RWPE1 (cell line): ENCODE results near the gene GHITM.

ENCODE experiments used
- CTCF ChIA-PET: fragments of 350-600 bp; sonication (Branson Sonifier 250); formaldehyde crosslinking; extraction: SDS; loops from one replicate; lab custom pipeline; 2021; lab: Yijun Ruan, JAX
- POLR2A ChIA-PET: fragments of 400-600 bp; formaldehyde crosslinking; extraction: SDS; loops from one replicate; lab custom pipeline; 2020; ENCODE audit warnings: antibody characterized with exemption; ENCODE audit not compliant: low non-redundant PET; lab: Yijun Ruan, JAX
- DNase-seq: peaks from one replicate; pipeline ENCODE4 v3.0.0; 2012; ENCODE audit warnings: low spot score
- H3K27ac ChIP-seq: fragments of 450-650 bp; 2 replicates; pipeline ENCODE4 v1.5.1; 2017
- TF ChIP-seq, protein P1 (sequence below): fragments of 450-650 bp; conservative IDR thresholded peaks from 2 replicates; pipeline ENCODE4 v1.5.1; 2017; ENCODE audit warnings: low read depth, mild to moderate bottlenecking

Gene GHITM

DNA sequence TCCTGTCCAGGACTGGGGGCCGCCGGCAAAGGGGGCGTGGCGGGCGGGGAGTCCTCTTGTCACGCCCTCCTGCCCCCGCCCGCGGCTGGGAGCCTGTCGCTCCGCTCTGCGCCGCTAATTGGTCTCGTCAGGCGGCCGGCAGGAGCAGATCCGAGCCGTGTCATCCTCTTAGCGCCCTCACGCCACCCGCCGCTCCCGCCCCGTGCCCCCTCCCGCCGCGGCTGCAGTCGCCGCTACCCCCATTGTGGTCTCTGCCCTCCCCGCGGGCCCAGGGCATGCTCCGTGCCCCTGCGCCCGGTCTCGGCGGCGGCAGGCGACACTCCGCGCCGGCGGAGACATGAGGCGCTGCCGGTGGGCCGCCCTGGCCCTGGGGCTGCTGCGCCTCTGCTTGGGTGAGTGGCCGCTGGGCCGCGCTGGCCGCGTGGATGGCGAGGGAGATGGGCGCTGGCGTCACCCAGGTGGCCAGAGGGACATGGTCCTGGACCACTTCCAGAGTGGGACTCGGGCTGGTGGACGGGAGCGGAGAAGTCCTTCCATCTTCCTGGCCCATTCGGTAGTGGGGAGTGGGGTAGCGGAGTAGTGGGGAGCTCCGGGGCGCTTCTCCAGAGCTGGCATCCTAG, 55.2 kb downstream of the GHITM start, which contains the start of gene CDHR1:
Gene CDHR1, plus strand, starts transcription at position 114 of the 620 bp plus-strand sequence. Its CDS starts 224 bp downstream, at position 338.
- TF ChIP-seq, protein P1, sequence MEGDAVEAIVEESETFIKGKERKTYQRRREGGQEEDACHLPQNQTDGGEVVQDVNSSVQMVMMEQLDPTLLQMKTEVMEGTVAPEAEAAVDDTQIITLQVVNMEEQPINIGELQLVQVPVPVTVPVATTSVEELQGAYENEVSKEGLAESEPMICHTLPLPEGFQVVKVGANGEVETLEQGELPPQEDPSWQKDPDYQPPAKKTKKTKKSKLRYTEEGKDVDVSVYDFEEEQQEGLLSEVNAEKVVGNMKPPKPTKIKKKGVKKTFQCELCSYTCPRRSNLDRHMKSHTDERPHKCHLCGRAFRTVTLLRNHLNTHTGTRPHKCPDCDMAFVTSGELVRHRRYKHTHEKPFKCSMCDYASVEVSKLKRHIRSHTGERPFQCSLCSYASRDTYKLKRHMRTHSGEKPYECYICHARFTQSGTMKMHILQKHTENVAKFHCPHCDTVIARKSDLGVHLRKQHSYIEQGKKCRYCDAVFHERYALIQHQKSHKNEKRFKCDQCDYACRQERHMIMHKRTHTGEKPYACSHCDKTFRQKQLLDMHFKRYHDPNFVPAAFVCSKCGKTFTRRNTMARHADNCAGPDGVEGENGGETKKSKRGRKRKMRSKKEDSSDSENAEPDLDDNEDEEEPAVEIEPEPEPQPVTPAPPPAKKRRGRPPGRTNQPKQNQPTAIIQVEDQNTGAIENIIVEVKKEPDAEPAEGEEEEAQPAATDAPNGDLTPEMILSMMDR, result no peak
- no peak within 1 kb of the TSS for H3K27ac ChIP-seq
- ChIA-PET POLR2A (no interaction called here), CTCF (no interaction called here)
- peak; percentile 43 for DNase-seq

DNA sequence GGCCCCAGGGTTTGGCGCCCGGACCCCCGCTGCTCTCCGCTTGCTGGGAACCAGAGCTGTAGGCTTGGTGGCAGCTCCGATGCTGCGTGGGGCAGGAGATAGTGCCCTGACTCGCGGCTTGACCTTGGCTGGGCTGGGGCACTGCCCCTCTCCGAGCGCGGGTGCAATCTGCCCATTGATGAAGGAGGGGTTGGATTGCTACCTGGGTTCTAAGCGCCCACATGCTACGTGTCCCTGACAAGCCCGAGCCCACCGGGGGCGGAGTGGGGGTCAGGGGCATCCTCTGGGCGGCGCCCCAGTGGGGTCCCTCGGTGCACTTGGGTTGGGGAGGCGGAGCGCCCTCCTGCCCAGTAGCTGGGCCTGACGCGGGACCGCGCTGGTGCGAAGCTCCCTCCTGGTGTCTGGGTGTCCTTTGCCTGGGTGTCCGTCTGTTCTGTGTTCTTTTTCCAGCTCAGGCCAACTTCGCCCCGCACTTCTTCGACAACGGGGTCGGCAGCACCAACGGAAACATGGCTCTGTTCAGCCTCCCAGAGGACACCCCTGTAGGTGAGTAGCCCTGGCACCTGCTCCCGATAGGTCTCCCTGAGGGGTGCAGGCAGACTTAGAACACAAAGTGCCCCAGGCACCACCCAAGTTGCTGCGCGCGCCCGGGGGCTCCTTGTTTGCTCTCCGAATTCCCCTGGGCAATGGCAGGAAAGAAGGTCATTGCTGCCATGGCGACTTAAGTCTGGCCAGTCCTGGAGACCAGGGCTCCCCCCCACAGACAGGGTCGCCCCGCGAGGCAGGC, 55.9 kb downstream of the GHITM start:
- TF ChIP-seq, protein P1, result no peak
- ChIA-PET POLR2A (no interaction called here), CTCF (no interaction called here)
- DNase-seq, result no peak
- H3K27ac ChIP-seq, result no peak overlapping the region

DNA sequence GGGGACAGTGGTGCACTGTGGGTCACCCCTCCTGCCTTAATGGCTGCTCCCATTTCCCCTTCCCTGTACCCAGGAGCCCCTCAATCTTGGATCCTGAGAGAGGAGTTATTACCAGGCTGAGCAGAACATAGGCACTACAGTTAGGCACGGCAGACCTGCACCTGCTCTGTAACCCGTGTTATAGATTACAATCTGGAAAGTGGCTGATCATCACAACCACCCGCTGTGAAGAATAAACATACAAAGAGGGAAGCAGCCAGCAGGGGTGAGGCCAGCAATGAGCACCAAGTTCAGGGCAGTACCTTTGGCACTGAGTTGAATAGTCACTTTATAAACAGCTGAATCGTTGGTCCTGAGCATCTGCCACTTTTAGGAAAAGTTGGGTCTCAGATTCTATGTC, 56.8 kb downstream of the GHITM start:
- CTCF ChIA-PET, result no interaction called here
- POLR2A ChIA-PET, result no interaction called here

DNA sequence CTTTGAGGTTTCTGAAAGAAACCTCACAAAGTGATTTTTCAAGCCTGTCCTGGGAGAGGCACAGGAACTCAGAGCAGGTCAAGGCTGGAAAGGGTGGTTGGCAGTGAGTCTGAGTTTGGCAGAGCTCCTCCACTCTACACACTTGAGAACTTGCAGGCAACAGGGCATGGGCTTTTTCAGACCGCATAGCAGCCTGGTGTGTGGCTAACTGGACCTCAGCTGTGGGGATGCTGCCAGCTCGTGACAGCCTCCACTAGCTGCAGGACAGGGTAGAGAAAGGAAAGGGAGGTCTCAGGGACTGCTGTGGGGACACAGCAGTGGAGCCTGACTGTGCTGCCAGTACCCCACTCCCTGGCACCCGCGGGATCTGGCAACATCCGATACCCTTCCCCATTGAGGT, 57.6 kb downstream of the GHITM start:
- no peak overlapping the region for H3K27ac ChIP-seq
- TF ChIP-seq, protein P1, result no peak
- POLR2A ChIA-PET, result no interaction called here
- CTCF ChIA-PET, result interaction anchor here (0.5 kb wide), 1 partner anchor 90 kb away, joined by 4 read pairs; no protein-coding TSS in a partner anchor
- no peak for DNase-seq

More for the DNA sequence above, 56.8 kb downstream of the GHITM start:
- TF ChIP-seq, protein P1, result no peak
- DNase-seq, result no peak
- no peak overlapping the region for H3K27ac ChIP-seq

DNA sequence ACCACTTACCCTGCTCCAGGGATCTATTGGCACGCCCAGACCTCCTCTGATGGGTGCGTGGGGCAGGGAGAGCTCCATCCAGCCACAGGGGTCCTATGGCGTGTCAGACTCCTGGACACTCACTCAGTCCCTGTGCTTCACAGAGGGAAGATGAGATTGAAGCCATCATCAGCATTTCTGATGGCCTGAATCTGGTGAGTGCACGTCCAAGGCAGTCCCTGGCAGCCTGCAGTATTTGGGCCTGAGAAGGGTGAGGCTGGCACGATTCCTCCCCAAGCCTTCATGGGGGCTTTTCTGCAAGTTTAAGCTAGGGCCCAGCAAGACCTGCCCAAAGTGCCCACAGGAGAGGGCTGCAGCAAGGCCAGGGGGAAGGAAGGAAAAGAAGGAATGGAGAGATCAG, 58.3 kb downstream of the GHITM start:
- ChIA-PET POLR2A (no interaction called here), CTCF (no interaction called here)
- no peak for DNase-seq
- no peak overlapping the region for H3K27ac ChIP-seq
- TF ChIP-seq, protein P1, result no peak

DNA sequence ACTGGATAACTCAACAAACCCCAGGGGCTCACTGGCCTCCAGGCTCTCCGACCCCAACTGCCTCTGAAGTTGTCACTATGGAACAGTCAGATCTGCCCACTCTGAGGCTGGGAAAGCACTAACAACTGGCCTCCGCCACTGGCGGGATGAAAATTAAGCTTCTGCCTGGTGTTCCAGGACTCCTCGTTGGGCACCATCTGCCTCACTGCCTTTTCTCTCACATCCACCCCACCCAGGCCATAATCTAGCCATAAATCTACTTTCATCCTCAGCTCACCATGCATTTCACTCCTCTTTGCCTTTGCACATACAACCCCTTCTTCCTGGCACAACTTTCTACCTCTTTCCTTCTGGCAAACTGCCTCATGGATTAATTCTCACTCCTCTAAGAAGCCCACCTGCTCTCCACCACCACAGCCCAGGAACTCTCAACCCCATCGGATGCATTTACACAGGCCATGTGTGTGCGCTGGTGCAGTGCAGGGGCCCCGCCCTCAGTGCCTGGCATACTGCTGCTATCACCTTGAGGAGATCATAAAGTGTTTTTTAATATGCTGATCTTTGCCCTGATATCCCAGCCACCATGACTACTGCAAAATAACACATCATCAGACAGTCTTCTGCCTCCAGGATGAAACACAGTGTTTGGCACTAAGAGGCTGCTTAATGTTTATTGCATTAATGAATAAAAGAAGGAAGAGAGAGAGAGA, 59.1 kb downstream of the GHITM start:
- TF ChIP-seq, protein P1, result no peak
- ChIA-PET POLR2A (no interaction called here), CTCF (interaction anchor here (0.5 to 0.6 kb wide), 2 partner anchors 279 to 1484 kb away, joined by 3 to 4 read pairs; no protein-coding TSS in a partner anchor)
- DNase-seq, result no peak
- H3K27ac ChIP-seq, result no peak overlapping the region
